K562 (cell line): ENCODE data around the gene MAMDC4. TPM values are rescaled to one million over a fixed set of nuclear protein-coding genes. Genes with fewer than 3 reads are reported as not detected.

Experiments
- ATF1 ChIP-seq, 2 experiments: fragments of 450-650 bp in 1 of 2; IDR thresholded peaks; 2 replicates each; pipeline ENCODE4 v1.6.1; 2016; ENCODE audit warnings: missing compliant biosample characterization in 1 of 2, missing genetic modification characterization in 1 of 2
- KDM2B ChIP-seq: fragments of 250-450 bp; sonication (Bioruptor Pico); IDR thresholded peaks from 2 replicates; pipeline ENCODE4 v1.8.0; 2021; ENCODE audit warnings: mild to moderate bottlenecking, moderate library complexity
- PHF8 ChIP-seq: fragments of 200-600 bp; sonication (generic); IDR thresholded peaks from 2 replicates; pipeline ENCODE4 v1.6.1; 2012; ENCODE audit warnings: mixed run types, mild to moderate bottlenecking, inconsistent platforms, low read length, moderate library complexity, borderline replicate concordance
- SAFB ChIP-seq: fragments of 200-400 bp; formaldehyde crosslinking; IDR thresholded peaks from 2 replicates; pipeline ENCODE4 v1.6.1; 2017; ENCODE audit warnings: low read depth, low read length, borderline replicate concordance
- SP1 ChIP-seq: sonication (generic); formaldehyde crosslinking; IDR thresholded peaks from 2 replicates; pipeline ENCODE4 v1.8.1; 2022; ENCODE audit warnings: mild to moderate bottlenecking, missing genetic modification reagents
- TCF7 ChIP-seq: sonication (generic); IDR thresholded peaks from 2 replicates; pipeline ENCODE4 v1.6.1; 2016; ENCODE audit warnings: antibody characterized with exemption, borderline replicate concordance
- ZNF639 ChIP-seq, 2 experiments: fragments of 200-800 bp in 1 of 2; sonication (Bioruptor generic) in 1 of 2; sonication (generic) in 1 of 2; formaldehyde crosslinking in 1 of 2; IDR thresholded peaks in 1 of 2; conservative IDR thresholded peaks in 1 of 2; 2 replicates each; pipeline versions ENCODE4 v1.5.0 to v1.6.1; 2016 to 2020; ENCODE audit warnings: missing compliant biosample characterization in 1 of 2, missing genetic modification characterization in 1 of 2, missing genetic modification reagents in 1 of 2
- polyA plus RNA-seq, 8 experiments: library from polyadenylated mRNA; depleted of rRNA in 4 of 8; stranded (reverse) in 5 of 8; unstranded in 3 of 8; fragments of >200 nt; fragmentation: Nextera tagmentation in 2 of 8; fragmentation: Illumina TruSeq in 1 of 8; extraction: Ambion mirVana in 2 of 8; extraction: Trizol in 1 of 8; gene quantifications; 2 replicates each; pipeline versions ENCODE4 v1.2.1 to v1.2.3, GENCODE V29; 2011 to 2014; ENCODE audit warnings: inconsistent platforms in 1 of 8, missing spikeins in 1 of 8
- total RNA-seq, 7 experiments: library from RNA; depleted of rRNA in 6 of 7; stranded (reverse); fragments of >200 nt in 6 of 7; fragmentation: Illumina TruSeq in 2 of 7; extraction: Trizol in 2 of 7; gene quantifications; 2 replicates each; pipeline versions ENCODE4 v1.2.1 to v1.2.3, GENCODE V29; 2011 to 2021; ENCODE audit warnings: low replicate concordance in 1 of 7
- TF ChIP-seq, protein P1 (sequence below), 2 experiments: fragments of 450-650 bp; formaldehyde crosslinking in 1 of 2; IDR thresholded peaks; 2 replicates each; pipeline versions ENCODE4 v1.4.0 to v1.6.1; 2014 to 2020; ENCODE audit warnings: mild to moderate bottlenecking in 2 of 2, borderline replicate concordance in 1 of 2, low read depth in 1 of 2
- TF ChIP-seq, protein P2 (sequence below), 2 experiments: IDR thresholded peaks; 2 replicates each; pipeline ENCODE4 v1.6.1; 2012; ENCODE audit warnings: improper control_type of control experiment in 2 of 2, low read depth in 2 of 2, low read length in 2 of 2, borderline replicate concordance in 1 of 2
- TF ChIP-seq, protein P3 (sequence below): IDR thresholded peaks from 2 replicates; pipeline ENCODE4 v1.6.1; 2012; ENCODE audit warnings: low read depth, low read length, improper control_type of control experiment, borderline replicate concordance

MAMDC4 gene
- total and polyA plus RNA-seq, 9 of the 15 experiments (the other 6 are each of a cell fraction or from before 2014, with no cell fraction given): 0.03 to 10.8 (median 1.5) TPM

DNA sequence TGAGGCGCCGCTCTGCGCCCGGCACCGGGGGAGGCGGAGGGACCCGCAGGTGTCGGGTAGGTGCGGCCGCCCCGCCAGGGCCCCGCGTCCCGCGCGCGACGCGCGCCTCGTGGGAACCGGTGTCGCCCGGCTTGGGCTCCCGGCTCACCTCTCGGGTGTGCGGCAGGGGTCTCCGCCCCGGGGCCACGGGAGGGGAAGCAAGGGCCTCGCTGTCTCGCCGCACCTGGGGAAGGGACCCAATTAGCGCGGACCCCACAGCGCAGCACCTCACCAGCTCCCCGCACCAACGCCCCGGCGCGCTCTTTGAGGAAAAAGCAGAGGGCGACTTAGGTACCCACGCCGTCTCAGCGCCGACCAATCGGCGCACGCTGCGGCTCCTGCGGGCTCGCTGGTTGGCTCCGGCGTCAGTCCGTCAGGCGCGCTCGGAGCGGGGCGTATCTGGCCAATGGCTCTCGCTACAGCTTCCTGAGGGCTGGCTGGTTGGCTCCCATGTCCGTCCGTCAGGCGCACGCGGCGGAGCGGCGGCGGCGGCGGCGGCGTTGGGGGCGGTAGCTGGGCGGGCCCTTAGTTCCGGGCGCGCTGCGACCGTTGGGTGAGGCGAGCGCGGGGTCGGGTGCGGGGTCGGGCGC is 33.9 kb downstream of the MAMDC4 start, which contains the start of gene TRAF2 (continued):
- TF ChIP-seq, protein P1, sequence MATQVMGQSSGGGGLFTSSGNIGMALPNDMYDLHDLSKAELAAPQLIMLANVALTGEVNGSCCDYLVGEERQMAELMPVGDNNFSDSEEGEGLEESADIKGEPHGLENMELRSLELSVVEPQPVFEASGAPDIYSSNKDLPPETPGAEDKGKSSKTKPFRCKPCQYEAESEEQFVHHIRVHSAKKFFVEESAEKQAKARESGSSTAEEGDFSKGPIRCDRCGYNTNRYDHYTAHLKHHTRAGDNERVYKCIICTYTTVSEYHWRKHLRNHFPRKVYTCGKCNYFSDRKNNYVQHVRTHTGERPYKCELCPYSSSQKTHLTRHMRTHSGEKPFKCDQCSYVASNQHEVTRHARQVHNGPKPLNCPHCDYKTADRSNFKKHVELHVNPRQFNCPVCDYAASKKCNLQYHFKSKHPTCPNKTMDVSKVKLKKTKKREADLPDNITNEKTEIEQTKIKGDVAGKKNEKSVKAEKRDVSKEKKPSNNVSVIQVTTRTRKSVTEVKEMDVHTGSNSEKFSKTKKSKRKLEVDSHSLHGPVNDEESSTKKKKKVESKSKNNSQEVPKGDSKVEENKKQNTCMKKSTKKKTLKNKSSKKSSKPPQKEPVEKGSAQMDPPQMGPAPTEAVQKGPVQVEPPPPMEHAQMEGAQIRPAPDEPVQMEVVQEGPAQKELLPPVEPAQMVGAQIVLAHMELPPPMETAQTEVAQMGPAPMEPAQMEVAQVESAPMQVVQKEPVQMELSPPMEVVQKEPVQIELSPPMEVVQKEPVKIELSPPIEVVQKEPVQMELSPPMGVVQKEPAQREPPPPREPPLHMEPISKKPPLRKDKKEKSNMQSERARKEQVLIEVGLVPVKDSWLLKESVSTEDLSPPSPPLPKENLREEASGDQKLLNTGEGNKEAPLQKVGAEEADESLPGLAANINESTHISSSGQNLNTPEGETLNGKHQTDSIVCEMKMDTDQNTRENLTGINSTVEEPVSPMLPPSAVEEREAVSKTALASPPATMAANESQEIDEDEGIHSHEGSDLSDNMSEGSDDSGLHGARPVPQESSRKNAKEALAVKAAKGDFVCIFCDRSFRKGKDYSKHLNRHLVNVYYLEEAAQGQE (IDR thresholded peaks at IDR 0.05; ENCODE audit: borderline replicate concordance): peak; percentile 49
- TF ChIP-seq, protein P1 (CRISPR knock-in tag; IDR thresholded peaks at IDR 0.05; ENCODE audit: low read depth): peak; percentile 78; the same call in 1 of the 2 replicates
- peak; percentile 62 for TF ChIP-seq ATF1 (CRISPR knock-in tag; IDR thresholded peaks at IDR 0.05)
- TF ChIP-seq ATF1 (tag; IDR thresholded peaks at IDR 0.05): peak; percentile 94
- TF ChIP-seq ZNF639 (CRISPR knock-in tag; conservative IDR thresholded peaks at IDR 0.05 in 1 of 2, IDR thresholded peaks at IDR 0.05 in 1 of 2): peak in 1 of 2 experiments; percentile 70; a peak in 2 of 4 replicates
- peak; percentile 78 for TF ChIP-seq SP1 (CRISPR knock-in tag)
- TF ChIP-seq, protein P2, sequence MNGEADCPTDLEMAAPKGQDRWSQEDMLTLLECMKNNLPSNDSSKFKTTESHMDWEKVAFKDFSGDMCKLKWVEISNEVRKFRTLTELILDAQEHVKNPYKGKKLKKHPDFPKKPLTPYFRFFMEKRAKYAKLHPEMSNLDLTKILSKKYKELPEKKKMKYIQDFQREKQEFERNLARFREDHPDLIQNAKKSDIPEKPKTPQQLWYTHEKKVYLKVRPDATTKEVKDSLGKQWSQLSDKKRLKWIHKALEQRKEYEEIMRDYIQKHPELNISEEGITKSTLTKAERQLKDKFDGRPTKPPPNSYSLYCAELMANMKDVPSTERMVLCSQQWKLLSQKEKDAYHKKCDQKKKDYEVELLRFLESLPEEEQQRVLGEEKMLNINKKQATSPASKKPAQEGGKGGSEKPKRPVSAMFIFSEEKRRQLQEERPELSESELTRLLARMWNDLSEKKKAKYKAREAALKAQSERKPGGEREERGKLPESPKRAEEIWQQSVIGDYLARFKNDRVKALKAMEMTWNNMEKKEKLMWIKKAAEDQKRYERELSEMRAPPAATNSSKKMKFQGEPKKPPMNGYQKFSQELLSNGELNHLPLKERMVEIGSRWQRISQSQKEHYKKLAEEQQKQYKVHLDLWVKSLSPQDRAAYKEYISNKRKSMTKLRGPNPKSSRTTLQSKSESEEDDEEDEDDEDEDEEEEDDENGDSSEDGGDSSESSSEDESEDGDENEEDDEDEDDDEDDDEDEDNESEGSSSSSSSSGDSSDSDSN (IDR thresholded peaks at IDR 0.05; ENCODE audit: borderline replicate concordance in 1 of 2, low read depth in 2 of 2, low read length in 2 of 2): 0 out of 4 replicates have a peak, but pooled peaks of 1 of the 2 experiments have one; percentile 25
- TF ChIP-seq KDM2B: peak; percentile 69
- TF ChIP-seq TCF7: no peak
- TF ChIP-seq, protein P3, sequence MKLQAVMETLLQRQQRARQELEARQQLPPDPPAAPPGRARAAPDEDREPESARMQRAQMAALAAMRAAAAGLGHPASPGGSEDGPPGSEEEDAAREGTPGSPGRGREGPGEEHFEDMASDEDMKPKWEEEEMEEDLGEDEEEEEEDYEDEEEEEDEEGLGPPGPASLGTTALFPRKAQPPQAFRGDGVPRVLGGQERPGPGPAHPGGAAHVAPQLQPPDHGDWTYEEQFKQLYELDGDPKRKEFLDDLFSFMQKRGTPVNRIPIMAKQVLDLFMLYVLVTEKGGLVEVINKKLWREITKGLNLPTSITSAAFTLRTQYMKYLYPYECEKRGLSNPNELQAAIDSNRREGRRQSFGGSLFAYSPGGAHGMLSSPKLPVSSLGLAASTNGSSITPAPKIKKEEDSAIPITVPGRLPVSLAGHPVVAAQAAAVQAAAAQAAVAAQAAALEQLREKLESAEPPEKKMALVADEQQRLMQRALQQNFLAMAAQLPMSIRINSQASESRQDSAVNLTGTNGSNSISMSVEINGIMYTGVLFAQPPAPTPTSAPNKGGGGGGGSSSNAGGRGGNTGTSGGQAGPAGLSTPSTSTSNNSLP: peak; percentile 91; the same call in 1 of the 2 replicates
- TF ChIP-seq SAFB: peak; percentile 83
- TF ChIP-seq PHF8: peak; percentile 80; the same call in 1 of the 2 replicates
